Activated gamma-delta T cell (primary cell): ENCODE data around the gene MAGI2.
"Not testable (repeated sequence)": the region's sequence is repeated elsewhere in the genome, so short reads cannot be mapped to it uniquely, and the experiment has no call there.

Experiments used
- DNase-seq: peaks from one replicate; lab custom pipeline; 2025; lab: John Stamatoyannopoulos, UW

The MAGI2 gene

DNA sequence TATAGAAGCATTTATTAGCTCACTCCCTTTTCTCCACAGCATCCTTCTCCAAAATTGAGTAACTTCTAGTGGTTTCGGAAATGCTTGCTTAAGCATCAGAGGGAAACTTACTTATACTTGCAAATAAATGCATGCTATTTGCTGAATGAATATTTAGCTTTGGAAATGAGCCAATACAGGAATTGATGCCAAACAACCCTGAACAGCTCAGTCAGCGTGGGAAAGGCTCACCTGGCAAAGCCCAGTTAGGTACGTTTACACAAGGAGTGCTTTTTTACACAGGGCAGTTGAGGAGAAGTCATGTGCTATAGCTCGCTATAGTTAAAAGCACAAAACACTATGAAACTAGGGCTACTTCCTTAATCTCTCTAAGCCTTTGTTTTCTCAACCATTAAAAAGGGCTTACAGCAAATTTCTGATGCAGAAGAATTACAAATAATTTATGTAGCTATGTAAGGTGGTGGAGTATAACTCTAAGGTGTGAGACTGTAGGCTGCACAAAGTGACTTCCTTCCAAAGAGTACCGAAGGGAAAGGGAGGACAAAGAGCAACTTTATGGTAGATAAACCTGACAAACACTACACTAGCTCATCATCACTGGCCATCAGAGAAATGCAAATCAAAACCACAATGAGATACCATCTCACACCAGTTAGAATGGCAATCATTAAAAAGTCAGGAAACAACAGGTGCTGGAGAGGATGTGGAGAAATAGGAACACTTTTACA, 1156.7 kb downstream of the MAGI2 start:
- DNase-seq: no peak

DNA sequence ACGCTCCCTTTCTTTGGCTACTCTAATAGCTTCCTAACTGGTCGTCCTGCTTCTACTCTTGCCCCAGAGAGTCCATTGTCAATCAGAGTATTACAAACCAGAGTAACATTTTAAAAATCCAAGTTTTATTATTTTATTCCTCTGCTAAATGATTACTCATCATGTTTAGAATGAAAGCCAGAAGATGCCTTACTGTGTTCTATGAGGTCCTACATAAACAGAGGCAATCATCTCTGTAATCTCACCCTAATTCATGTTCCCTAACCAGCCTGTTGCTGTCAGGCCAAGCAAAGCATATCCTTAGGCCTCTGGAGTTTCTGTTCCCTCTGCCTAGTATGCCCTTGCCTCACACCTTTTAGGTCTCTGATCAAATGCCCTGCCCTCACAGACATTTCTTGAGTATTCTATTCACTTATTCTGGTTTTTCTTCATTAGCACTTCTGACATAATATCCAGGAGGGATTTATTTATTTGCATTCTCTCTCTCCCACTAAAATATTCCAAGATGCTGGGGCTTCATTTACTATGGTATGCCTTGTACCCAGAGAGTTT, 1157.3 kb downstream of the MAGI2 start:
- DNase-seq: no peak

DNA sequence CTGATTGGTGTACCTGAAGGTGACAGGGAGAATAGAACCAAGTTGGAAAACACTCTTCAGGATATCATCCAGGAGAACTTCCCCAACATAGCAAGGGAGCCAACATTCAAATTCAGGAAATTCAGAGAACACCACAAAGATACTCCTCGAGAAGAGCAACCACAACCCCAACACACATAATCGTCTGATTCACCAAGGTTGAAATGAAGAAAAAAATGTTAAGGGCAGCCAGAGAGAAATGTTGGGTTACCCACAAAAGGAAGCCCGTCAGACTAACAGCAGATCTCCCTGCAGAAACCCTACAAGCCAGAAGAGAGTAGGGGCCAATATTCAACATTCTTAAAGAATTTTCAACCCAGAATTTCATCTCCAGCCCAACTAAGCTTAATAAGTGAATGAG, 1164.0 kb downstream of the MAGI2 start:
- not testable (repeated sequence) for DNase-seq

DNA sequence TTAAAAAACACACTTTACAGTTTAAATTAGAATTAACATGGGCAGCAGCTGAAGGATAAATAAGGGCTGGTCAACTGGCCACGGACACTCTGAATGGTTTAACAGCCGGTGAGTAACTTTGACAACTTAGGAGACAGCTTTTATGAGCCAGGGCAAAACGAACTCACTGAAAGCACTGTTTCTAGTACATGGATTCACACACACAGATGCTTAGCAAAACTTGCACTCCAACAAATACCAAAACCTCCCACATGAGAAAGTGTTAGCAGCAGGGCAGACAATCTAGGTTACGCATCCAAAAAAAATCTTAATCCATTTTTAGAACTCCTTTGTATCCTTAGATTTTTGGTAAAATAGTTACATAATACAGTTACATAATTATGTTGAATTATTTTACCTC, 1168.5 kb downstream of the MAGI2 start:
- no peak for DNase-seq

DNA sequence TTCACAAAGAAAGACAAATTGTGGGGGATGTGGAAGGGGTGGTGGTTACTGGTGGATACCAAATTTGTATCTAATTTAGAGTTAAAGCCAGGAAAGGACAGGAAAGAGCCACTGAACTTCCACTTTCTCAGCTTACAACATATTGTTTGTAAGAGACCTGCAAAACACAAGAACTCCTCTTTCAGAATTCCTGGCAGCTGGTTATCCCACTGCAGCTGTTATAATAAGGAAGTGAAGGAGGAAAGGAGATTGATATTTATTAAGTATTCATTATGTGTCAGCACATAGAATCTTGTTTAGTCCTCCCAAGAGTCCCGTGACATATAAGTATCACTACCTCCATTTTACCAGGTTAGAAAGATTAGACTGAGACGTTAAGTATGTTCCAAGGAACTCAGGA, 1173.2 kb downstream of the MAGI2 start:
- DNase-seq: no peak

DNA sequence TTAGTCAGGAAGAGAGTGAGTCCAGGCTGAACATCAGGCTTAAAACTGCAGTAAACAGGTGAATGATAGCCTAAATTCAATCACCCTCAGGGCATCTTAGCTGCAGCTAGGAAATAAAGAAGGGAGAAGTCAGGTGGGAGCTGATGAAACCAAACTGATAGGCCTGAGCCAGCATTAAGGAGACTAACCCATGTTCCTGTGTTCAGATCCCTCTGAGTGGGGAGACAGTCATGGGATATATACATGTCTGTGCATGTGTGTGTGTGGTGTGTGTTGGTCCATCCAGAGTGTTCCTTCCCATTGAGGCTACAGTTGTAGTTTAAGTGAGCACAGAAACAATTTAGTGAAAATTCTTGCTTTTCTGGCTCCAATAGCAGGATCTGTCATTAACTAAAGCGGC, 1174.0 kb downstream of the MAGI2 start:
- no peak for DNase-seq

DNA sequence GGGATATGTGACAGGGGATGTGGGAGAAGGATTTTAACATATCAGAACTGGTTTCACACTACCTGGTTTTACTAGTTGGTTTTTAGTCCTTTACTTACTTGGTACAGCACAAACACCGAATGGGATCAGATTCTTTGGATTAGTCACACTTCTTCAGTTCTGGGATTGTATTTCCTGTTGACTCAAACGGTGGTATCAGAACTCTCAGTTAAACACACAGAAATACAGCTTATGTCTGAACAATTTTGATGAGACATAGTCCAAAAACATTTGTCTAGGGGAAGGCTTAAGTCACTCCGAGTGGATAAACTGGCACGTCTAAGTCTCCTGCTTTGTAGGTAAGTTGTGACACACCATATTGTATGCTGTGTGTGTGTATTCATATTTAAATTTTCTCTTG, 1174.4 kb downstream of the MAGI2 start:
- no peak for DNase-seq

DNA sequence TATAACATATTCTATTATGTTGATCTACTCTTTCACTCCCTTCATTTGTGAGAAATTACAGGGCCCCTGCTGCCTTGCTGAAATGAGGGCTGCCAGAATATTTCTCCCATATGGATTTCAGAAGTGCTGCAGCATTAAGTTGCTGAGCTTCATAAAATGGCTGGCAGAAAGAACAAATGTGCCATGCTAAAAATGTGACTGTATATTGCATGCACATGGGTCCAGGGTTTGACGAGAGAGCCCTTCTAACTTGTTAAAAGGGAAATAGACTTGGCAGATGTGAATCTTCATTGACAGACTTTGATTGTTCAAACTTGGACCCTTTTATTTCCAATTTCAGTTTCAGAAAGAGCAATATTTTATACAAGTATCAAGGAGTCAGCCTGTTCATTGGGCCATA, 1186.3 kb downstream of the MAGI2 start:
- DNase-seq: no peak

DNA sequence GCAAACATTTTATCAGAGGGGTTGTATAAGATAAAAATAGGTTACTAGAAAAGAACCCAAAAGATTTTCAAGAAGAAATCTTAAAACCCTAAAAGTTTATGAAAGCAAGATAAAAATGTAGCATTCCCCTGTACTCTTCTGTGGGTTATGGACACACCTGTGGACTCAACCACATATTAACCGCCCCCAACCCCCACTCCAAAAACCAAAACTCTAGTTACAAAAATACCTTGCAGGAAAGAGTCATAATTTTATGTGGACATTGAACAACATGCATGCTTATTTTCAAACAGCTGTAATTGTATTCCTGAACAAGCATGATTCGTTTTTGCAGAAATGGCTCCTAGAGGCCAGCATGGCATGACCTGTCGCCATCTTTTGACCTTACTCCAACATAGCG, 1188.0 kb downstream of the MAGI2 start:
- no peak for DNase-seq

DNA sequence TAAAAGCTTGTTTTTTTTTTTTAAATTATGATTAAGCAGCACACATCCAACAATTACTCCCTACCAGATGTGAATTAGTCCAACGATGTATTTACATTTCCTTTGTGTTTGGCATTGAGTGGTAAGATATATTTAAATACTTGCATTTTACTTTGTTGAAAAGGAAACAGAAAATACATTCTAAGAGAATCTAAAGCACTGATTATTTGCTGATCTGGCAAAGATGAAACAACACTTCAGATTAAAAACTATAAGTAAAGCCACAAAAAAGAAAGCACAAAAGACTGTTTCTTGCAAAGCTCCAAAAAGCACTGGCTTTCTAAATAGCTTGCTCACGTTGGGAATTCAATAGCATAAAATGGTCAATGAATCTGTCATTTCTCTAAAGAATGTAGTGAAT, 1188.4 kb downstream of the MAGI2 start:
- DNase-seq: no peak

DNA sequence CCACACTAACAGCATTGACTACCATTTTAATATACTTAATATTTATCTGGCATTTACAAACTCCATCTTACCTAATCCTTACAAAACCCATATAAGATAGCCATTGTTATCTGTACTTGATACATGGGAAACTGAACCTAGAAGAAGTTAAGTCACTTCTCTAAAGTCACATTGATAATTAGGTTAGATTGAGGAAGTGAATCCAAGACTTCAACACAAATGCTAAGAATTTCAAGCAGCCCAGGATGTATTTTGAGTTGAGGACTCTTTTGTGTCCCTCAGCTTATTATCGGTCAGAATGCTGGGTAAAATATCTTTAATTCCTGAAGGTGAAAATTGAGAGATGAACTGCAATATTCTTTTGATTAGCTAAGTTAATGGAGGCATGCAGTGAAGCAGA, 1189.4 kb downstream of the MAGI2 start:
- no peak for DNase-seq

DNA sequence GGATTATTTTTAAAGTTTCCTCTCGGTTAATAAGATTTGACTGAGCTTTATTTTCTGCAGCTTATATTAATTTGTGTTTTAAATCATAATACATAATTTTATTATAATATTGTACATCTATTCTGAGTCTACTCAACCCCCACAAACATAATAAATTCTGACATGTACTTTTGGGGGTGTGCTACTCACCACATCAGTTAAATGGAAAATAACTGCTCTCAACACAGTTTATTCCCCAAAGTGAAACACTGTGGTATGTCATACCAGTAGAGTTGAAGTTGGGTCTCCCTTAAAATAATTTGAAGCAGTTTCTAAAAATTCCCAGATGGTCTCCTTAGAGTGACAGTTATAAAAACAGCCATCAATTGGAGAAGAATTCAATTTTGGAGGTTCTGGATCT, 1191.7 kb downstream of the MAGI2 start:
- no peak for DNase-seq

DNA sequence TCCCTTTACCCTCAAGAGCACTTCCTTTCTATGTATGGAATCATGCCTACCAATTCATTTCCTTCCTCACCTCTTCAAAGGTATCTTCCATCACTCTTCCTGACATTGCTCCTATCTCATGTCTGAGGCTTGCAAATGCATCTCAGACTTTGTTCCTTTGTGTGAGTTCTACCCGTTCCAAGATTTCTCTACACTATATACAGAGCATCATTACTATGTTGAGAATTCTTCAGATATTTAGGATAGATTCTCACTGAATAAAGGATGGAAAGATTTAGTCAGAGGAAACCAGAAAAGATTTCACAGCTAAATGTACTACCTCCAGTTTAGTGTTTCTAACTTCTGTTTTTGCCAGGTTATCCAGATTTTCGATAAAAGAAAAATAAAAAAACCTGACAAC, 1192.2 kb downstream of the MAGI2 start:
- no peak for DNase-seq

DNA sequence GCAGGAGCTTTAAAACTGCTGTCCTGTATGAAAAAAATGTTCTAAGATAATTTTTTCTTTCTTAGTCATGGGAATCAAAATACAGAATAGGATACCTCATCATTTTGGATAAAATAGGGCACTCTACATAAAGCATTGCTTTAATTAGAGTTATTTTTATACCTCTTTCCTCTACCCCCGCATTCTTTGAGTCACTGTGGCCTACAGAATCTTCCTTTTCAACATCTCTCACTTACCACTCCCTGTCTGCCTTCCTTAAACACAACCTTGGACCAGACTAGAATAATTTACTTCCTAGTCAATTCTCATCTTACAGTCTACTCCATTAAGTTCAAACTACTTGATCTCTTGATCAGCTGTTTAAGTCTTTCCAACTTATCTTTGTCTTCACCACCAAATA, 1192.6 kb downstream of the MAGI2 start:
- DNase-seq: no peak

DNA sequence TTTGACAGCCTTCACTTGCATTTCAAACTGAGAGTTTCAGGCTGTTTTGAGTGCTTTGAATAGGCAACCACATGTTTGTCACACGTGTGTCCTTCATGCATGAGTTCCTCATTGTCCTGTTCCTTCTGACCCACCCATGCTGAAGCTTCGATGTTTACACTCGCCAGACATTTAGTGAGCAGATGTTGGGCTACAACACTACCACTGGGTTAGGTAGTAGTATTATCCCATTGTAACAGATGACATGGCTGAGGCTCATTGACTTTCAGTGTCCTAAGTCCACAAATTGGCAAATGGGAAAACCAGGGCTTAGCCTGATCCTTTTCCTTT, 1198.8 kb downstream of the MAGI2 start:
- DNase-seq: no peak

DNA sequence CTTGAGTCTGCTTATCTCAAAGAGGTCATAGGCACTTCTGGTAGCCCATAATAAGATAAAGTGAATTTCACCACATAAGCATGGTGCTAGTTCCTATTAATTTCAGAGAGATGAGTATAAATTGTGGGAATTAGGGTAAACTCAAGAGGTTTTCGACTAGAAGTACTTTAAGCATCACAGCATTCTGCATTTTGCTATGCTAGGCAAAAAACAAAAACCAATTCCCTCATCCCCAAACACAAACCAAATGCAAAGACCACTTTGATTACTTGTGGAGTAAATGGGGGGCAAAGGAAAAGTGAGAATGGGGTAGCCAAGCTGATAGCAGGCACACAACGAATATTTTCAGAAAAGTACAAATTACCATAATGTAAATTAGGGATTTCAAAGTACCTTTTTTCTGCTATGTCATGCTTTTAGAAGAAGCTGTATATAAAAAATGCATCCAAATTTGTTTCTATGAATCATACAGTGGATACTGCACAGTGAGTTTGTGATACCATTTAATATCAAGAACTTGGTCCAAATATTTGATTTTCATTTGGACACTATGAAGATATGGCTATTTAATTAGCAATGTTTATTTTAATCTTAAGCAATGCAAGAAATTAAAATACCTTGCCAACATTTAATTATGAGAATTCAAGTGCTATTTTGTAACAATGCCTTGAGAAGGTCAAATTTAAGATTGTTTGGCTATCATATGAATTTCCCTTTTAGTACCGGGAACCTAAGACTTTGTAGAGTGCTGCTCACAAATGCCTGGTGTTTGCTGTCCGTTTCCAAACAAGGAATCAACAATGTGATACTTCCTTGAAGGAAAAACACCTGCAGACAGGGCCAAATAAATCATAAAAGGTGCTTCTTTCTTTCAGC, 1199.4 kb downstream of the MAGI2 start:
- DNase-seq: no peak

DNA sequence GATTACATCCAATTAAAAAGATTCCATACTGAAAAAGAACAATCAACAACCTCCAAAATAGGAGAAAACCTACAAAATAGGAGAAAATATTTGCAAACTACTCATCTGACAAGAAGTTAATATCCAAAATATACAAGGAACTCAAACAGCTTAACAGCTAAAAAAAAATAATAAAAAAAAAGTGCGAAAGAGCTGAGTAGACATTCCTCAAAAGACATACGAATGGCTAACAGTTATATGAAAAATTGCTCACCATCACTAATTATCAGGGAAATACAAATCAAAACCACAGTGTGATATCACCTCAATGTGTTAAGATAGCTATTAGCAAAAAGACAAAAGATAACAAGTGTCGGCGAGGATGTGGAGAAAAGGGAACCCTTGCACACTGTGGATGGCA, 1204.6 kb downstream of the MAGI2 start:
- no peak for DNase-seq

DNA sequence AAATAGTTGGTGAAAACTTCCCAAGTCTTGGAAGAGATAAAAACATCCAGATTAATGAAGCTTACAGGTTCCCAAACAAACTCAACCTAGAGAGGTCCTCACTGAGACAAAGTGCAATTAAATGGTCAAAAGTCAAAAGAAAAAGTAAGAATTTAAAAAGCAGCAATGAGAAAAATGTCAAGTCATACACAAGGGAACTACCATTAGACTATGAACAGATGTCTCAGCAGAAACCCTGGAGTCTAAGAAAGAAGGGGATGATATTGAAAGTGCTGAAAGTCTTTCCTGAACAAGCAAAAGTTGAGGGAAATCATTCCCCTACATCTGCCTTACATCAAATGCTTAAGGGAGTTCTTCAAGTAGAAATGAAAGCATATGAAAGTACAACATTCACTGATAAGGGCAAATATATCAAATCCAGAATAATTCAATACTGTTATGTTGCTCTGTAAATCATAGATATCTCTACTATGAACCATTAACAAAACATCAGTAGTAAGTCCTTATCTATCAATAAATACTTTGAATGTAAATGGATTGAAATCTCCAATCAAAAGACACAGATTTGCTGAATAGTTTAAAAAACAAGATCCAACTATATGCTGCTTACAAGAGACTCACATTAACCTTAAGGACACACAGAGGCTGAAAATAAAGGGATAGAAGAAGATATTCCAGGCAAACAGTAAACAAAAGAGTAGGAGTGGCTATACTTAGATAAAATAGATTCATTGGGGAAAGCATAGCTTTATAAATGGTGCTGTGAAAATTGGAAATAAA, 1205.4 kb downstream of the MAGI2 start:
- no peak for DNase-seq

DNA sequence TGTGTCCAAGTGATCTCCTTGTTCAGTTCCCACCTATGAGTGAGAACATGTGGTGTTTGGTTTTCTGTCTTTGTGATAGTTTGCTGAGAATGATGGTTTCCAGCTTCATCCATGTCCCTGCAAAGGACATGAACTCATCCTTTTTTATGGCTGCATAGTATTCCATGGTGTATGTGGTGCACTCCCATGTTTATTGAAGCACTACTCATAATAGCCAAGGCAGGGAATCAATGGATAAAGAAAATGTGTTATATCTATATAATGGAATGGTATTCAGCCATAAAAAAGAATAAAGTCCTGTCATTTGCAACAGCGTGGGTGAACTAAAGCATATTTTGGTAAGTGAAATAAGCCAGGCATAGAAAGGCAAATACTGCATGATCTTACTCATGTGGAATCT, 1213.3 kb downstream of the MAGI2 start:
- not testable (repeated sequence) for DNase-seq

DNA sequence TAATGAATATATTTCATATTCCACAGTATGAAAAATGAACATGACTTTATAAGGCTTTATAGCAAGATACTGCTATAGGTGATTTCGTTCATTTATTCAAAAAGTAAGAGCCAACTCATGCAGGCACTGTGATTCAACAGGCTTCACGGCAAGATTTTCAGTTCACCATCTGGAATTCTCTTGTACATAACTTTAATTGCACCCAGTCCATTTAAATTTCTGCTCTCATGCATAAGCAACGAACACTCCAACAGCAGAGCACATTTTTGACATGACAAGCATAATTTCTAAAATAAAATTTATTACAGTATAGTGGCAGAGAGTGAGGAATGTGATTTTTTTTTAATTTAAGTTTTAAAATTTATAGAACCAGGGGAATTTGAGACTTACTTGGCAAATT, 1218.8 kb downstream of the MAGI2 start:
- DNase-seq: no peak

DNA sequence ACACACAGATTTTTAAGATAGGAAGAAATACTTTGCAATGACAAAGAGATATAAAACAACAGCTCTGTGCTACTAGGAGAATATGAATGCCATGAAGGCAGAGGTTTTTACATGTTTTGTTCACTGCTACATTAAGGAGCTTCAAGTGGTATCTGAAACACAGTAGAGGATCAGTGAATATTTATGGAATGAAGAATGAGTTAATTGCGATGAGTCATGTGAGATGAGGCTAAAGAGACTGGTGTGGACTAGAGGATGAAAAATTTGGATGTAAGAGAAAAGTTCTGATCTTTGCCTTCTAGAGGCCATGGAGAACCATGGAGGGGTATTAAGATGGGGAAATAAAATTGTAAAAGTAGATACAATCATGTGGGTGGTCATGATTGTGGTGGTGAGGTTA, 1220.7 kb downstream of the MAGI2 start:
- DNase-seq: no peak

DNA sequence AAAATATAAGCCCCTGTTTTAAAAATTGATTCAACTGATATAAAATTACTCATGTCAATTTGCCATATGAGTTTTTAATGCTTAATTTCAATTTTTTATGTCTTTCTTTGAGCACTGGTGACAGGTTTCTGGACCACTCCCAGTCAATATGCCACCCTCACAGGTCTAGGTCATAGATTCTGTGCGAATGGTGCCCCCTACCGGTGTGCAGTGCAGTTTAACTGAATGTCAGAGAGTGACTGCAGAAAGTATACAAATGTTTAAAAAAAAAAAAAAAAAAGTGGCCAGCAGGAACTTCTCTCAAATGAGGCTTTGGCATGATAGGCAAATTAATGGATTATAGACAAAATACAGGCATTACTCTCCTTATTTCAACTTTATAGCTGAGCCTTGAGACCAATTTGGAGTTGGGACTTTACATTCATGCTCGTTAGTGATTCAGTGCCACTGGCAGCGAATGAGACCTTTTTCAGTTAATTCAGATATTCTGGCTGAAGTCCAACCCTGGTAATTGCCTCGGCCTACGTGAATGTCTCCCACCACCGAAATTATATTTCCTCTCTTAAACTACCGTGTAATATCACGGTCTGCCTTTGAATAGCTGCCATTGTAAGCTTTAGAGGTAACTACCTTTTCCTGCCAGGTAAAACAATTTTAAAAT, 1227.3 kb downstream of the MAGI2 start:
- no peak for DNase-seq
